Smooth muscle cell of bladder (primary cell): Measurements from ENCODE around the gene CSF3. TPM values are rescaled to one million over a fixed set of nuclear protein-coding genes. Genes with fewer than 3 reads are reported as not detected.

Source experiments
- total RNA-seq: library from RNA; depleted of rRNA; stranded (reverse); fragments of >200 nt; gene quantifications from 2 replicates; pipeline ENCODE4 v1.2.3, GENCODE V29; 2014

Gene CSF3
- 0.37 and 0.71 TPM in 2 replicates for total RNA-seq

GRCh38 chr17:40015005-40015997 lies at the start of gene CSF3:
Gene CSF3 (plus strand): TSS chr17:40015440. CDS start chr17:40015475, 35 bp downstream.

GRCh38 chr17:39980351-39981206 lies 34.7 kb upstream of the CSF3 start, which contains the start of gene PSMD3:
Gene PSMD3 (plus strand): TSS chr17:39980807. CDS start chr17:39980971, 164 bp downstream.

GRCh38 chr17:40062329-40063186 lies 47.3 kb downstream of the CSF3 start, which contains the start of gene THRA:
Gene THRA (plus strand): TSS chr17:40062965. CDS start chr17:40074489, 11,524 bp downstream.

Other genes starting within 250 kb of the CSF3 start
- under 0.01 TPM in 1 of 2 replicates, not detected in the other for gene IKZF3, start 151.1 kb upstream of the CSF3 start, total RNA-seq
- not detected in 2 replicates for gene ZPBP2, start 147.2 kb upstream of the CSF3 start, total RNA-seq
- 3.0 and 8.9 TPM in 2 replicates for gene GSDMB, start 96.8 kb upstream of the CSF3 start, total RNA-seq
- 57.9 and 89.4 TPM in 2 replicates for gene ORMDL3, start 87.8 kb upstream of the CSF3 start, total RNA-seq
- gene LRRC3C, start 87.7 kb upstream of the CSF3 start, total RNA-seq = not detected in 2 replicates
- gene GSDMA, start 52.4 kb upstream of the CSF3 start, total RNA-seq = not detected in 2 replicates
- gene PSMD3, start 34.6 kb upstream of the CSF3 start, total RNA-seq = 76.9 and 83.2 TPM in 2 replicates
- gene MED24, start 39.0 kb downstream of the CSF3 start, total RNA-seq = 21.5 and 25.7 TPM in 2 replicates
- 18.9 and 27.4 TPM in 2 replicates for gene THRA, start 47.5 kb downstream of the CSF3 start, total RNA-seq
- 0.85 and 1.3 TPM in 2 replicates for gene NR1D1, start 85.1 kb downstream of the CSF3 start, total RNA-seq
- gene MSL1, start 106.5 kb downstream of the CSF3 start, total RNA-seq = 30.2 and 38.6 TPM in 2 replicates
- gene CASC3, start 125.1 kb downstream of the CSF3 start, total RNA-seq = 19.1 and 20.8 TPM in 2 replicates
- 1.00 and 1.8 TPM in 2 replicates for gene RAPGEFL1, start 162.0 kb downstream of the CSF3 start, total RNA-seq
- 3.6 and 4.6 TPM in 2 replicates for gene WIPF2, start 203.9 kb downstream of the CSF3 start, total RNA-seq